IMR-90 (cell line): ENCODE data around the gene CCDC50. TPM values are rescaled to one million over a fixed set of nuclear protein-coding genes. Genes with fewer than 3 reads are reported as not detected.

ENCODE experiments used
- ATAC-seq: fragments of 200-7000 bp; cut with Tn5 transposase; 2 replicates; pipeline ENCODE4 v1.9.1; 2020; ENCODE audit warnings: low read depth, mild to moderate bottlenecking, moderate library complexity
- BruUV-seq: library from RNA; stranded (reverse); fragments of 400-500 nt; replicated peaks from 2 replicates; lab custom pipeline; 2021; lab: Mats Ljungman, UMichigan
- CTCF ChIA-PET: fragments of 300-600 bp; formaldehyde crosslinking; extraction: SDS; loops from one replicate; lab custom pipeline; 2021; ENCODE audit warnings: antibody characterized with exemption; lab: Yijun Ruan, JAX
- POLR2A ChIA-PET: fragments of 300-600 bp; sonication (Branson Sonifier 250); formaldehyde crosslinking; loops from one replicate; lab custom pipeline; 2022; ENCODE audit warnings: antibody characterized with exemption; ENCODE audit not compliant: unreplicated experiment; lab: Charles Lee
- DNase-seq: peaks from one replicate; pipeline ENCODE4 v3.0.0; 2013
- H2AFZ ChIP-seq: replicated peaks from 2 replicates; pipeline ENCODE3; 2013; ENCODE audit warnings: low read length, mild to moderate bottlenecking; ENCODE audit not compliant: poor library complexity
- H2AK5ac ChIP-seq: 2 replicates; pipeline ENCODE4 v1.6.1; 2013; ENCODE audit warnings: low read depth, low read length, inconsistent platforms
- H2AK9ac ChIP-seq: replicated peaks from 2 replicates; pipeline ENCODE3; 2013; ENCODE audit warnings: mild to moderate bottlenecking, low read depth, low read length, moderate library complexity; ENCODE audit not compliant: poor library complexity
- H2BK120ac ChIP-seq: 2 replicates; pipeline ENCODE4 v1.6.1; 2013; ENCODE audit warnings: low read depth, low read length, inconsistent platforms
- H2BK15ac ChIP-seq: 3 replicates; pipeline ENCODE4 v1.6.1; 2013; ENCODE audit warnings: low read depth, low read length, inconsistent platforms
- H2BK20ac ChIP-seq: 2 replicates; pipeline ENCODE4 v1.6.1; 2013; ENCODE audit warnings: low read depth, mild to moderate bottlenecking, inconsistent platforms, low read length, moderate library complexity
- H2BK5ac ChIP-seq: 2 replicates; pipeline ENCODE4 v1.6.1; 2013; ENCODE audit warnings: mild to moderate bottlenecking, low read depth, low read length, inconsistent platforms; ENCODE audit not compliant: poor library complexity, severe bottlenecking
- H3K14ac ChIP-seq: replicated peaks from 2 replicates; pipeline ENCODE4 v1.6.1; 2013; ENCODE audit warnings: low read depth, low read length, inconsistent platforms
- H3K18ac ChIP-seq: 2 replicates; pipeline ENCODE4 v1.6.1; 2013; ENCODE audit warnings: low read depth, low read length, control low read depth
- H3K23ac ChIP-seq: 2 replicates; pipeline ENCODE4 v1.6.1; 2013; ENCODE audit warnings: low read depth, low read length, inconsistent platforms
- H3K27ac ChIP-seq: 2 replicates; pipeline ENCODE4 v1.5.1; 2013; ENCODE audit warnings: mild to moderate bottlenecking, control low read depth, low read length; ENCODE audit not compliant: insufficient read depth
- H3K27me3 ChIP-seq: 2 replicates; pipeline ENCODE4 v1.6.1; 2013; ENCODE audit warnings: low read length; ENCODE audit not compliant: control insufficient read depth, insufficient read depth
- H3K36me3 ChIP-seq: 2 replicates; pipeline ENCODE4 v1.6.1; 2013; ENCODE audit warnings: low read length, mixed read lengths; ENCODE audit not compliant: control insufficient read depth, insufficient read depth
- H3K4ac ChIP-seq: 2 replicates; pipeline ENCODE4 v1.6.1; 2013; ENCODE audit warnings: low read depth, low read length, inconsistent platforms
- H3K4me1 ChIP-seq: 2 replicates; pipeline ENCODE4 v1.6.1; 2013; ENCODE audit warnings: low read length, mixed read lengths; ENCODE audit not compliant: control insufficient read depth, insufficient read depth
- H3K4me2 ChIP-seq: 2 replicates; pipeline ENCODE4 v1.6.1; 2013; ENCODE audit warnings: low read depth, mild to moderate bottlenecking, control low read depth, low read length, moderate library complexity
- H3K4me3 ChIP-seq: 2 replicates; pipeline ENCODE4 v1.5.1; 2013; ENCODE audit warnings: low read depth, mild to moderate bottlenecking, control low read depth, low read length, moderate library complexity; ENCODE audit not compliant: insufficient read depth
- H3K56ac ChIP-seq: 2 replicates; pipeline ENCODE4 v1.6.1; 2013; ENCODE audit warnings: low read length, inconsistent platforms; ENCODE audit not compliant: insufficient read depth; ENCODE audit errors: extremely low read depth
- H3K79me1 ChIP-seq, 2 experiments: 2 replicates each; pipeline ENCODE4 v1.6.1; 2013; ENCODE audit warnings: low read length in 2 of 2, inconsistent platforms in 1 of 2, low read depth in 1 of 2
- H3K9ac ChIP-seq: 2 replicates; pipeline ENCODE4 v1.6.1; 2013; ENCODE audit warnings: low read depth, low read length, control low read depth
- H3K9me1 ChIP-seq: 2 replicates; pipeline ENCODE4 v1.6.1; 2013; ENCODE audit warnings: low read length, inconsistent platforms; ENCODE audit not compliant: insufficient read depth
- H3K9me3 ChIP-seq: 2 replicates; pipeline ENCODE4 v1.6.1; 2013; ENCODE audit warnings: low read length; ENCODE audit not compliant: control insufficient read depth, insufficient read depth
- H4K20me1 ChIP-seq: 2 replicates; pipeline ENCODE4 v1.6.1; 2013; ENCODE audit warnings: low read length, inconsistent platforms; ENCODE audit not compliant: insufficient read depth
- H4K5ac ChIP-seq: 2 replicates; pipeline ENCODE4 v1.6.1; 2013; ENCODE audit warnings: mild to moderate bottlenecking, low read depth, low read length, control low read depth
- H4K8ac ChIP-seq, 2 experiments: 2 replicates each; pipeline ENCODE4 v1.6.1; 2013; ENCODE audit warnings: low read depth in 2 of 2, low read length in 2 of 2, control low read depth in 1 of 2, inconsistent platforms in 1 of 2
- H4K91ac ChIP-seq: 2 replicates; pipeline ENCODE4 v1.6.1; 2013; ENCODE audit warnings: low read depth, low read length, inconsistent platforms; ENCODE audit not compliant: insufficient read depth
- CEBPB ChIP-seq: IDR thresholded peaks from 2 replicates; pipeline ENCODE4 v1.6.1; 2012; ENCODE audit warnings: low read depth, low read length, improper control_type of control experiment
- CHD1 ChIP-seq: IDR thresholded peaks from 2 replicates; pipeline ENCODE4 v1.6.1; 2012; ENCODE audit warnings: low read depth, low read length, improper control_type of control experiment
- NFE2L2 ChIP-seq: fragments of 150-350 bp; IDR thresholded peaks from 2 replicates; pipeline ENCODE4 v1.6.1; 2016; ENCODE audit warnings: low read depth, mild to moderate bottlenecking, low read length
- POLR2A ChIP-seq: IDR thresholded peaks from 2 replicates; pipeline ENCODE4 v1.6.1; 2012; ENCODE audit warnings: mild to moderate bottlenecking, low read depth, low read length
- RAD21 ChIP-seq: IDR thresholded peaks from 2 replicates; pipeline ENCODE4 v1.6.1; 2012; ENCODE audit warnings: low read length, improper control_type of control experiment
- RCOR1 ChIP-seq: IDR thresholded peaks from 2 replicates; pipeline ENCODE4 v1.6.1; 2012; ENCODE audit warnings: mild to moderate bottlenecking, low read length, improper control_type of control experiment; ENCODE audit not compliant: insufficient replicate concordance
- RFX5 ChIP-seq: IDR thresholded peaks from 2 replicates; pipeline ENCODE4 v1.8.0; 2012; ENCODE audit warnings: low read depth, mild to moderate bottlenecking, low read length, moderate library complexity
- WGBS, 2 experiments: methylation state at CpG; one replicate each; pipeline versions ENCODE4 v1.1.5 to v1.1.7; 2013; ENCODE audit warnings: missing lambda C conversion rate in 2 of 2; ENCODE audit not compliant: insufficient read length in 1 of 2; ENCODE audit errors: extremely low coverage in 2 of 2; 5-methylcytosine and 5-hydroxymethylcytosine counted together
- dilution Hi-C: fragments of 300-500 bp; cut with HindIII; formaldehyde crosslinking; loops from one replicate; pipeline ENCODE4 v1.14.3; 2018; ENCODE audit warnings: low sequenced_read_pairs; ENCODE audit not compliant: unreplicated experiment
- in situ Hi-C: fragments of 300-500 bp; cut with MboI; formaldehyde crosslinking; loops from 3 replicates; pipeline ENCODE4 v1.14.3; 2019; ENCODE audit warnings: low sequenced_read_pairs, inconsistent platforms, mixed read lengths
- intact Hi-C: fragments of 100-400 bp; cut with micrococcal nuclease; formaldehyde crosslinking; loops from 2 replicates; pipeline ENCODE4 v1.10.0; 2022
- polyA plus RNA-seq, 3 experiments: library from polyadenylated mRNA; depleted of rRNA; stranded (reverse); fragments of >200 nt; gene quantifications; 2 replicates each; pipeline ENCODE4 v1.2.3, GENCODE V29; 2012; ENCODE audit warnings: low replicate concordance in 1 of 3
- total RNA-seq: library from RNA; depleted of rRNA; stranded (reverse); fragments of >200 nt; gene quantifications from 2 replicates; pipeline ENCODE4 v1.2.3, GENCODE V29; 2012

CCDC50 gene
- total and polyA plus RNA-seq, 2 of the 4 experiments (the other 2 are of a cell fraction), result 59.0 to 63.1 TPM

GRCh38 chr3:191414732-191415131 is 85.5 kb downstream of the CCDC50 start:
- no peak overlapping the region for H3K4me3 ChIP-seq
- peak overlapping the region; percentile 6 for H2BK5ac ChIP-seq
- no peaks in the 10 kb centered on the region; the same call in 1 of the 2 replicates for H3K9me3 ChIP-seq
- WGBS, 2 experiments, result no CpG with 5 or more reads among the region's 1 CpG
- peak overlapping the region; percentile 78; the same call in 1 of the 2 replicates for H3K18ac ChIP-seq
- no peak for TF ChIP-seq NFE2L2
- no peak for TF ChIP-seq POLR2A
- TF ChIP-seq RAD21, result no peak
- TF ChIP-seq CHD1, result no peak
- TF ChIP-seq RCOR1, result no peak
- TF ChIP-seq CEBPB, result no peak
- TF ChIP-seq RFX5, result no peak
- peak overlapping the region; percentile 32; the same call in 1 of the 2 replicates for H2BK120ac ChIP-seq
- BruUV-seq, result no TSS peak
- no peak overlapping the region for H4K5ac ChIP-seq
- no peak overlapping the region for H2AK5ac ChIP-seq
- H3K14ac ChIP-seq, result no peak overlapping the region
- ChIA-PET CTCF (interaction anchor here (0.9 to 1.4 kb wide), 2 partner anchors 24 to 1030 kb away, joined by 3 to 6 read pairs; no protein-coding TSS in a partner anchor), POLR2A (no interaction called here)
- H2AK9ac ChIP-seq, result no peak overlapping the region
- no peak overlapping the region for H3K4me2 ChIP-seq
- H2BK15ac ChIP-seq, result no peak overlapping the region
- no peak overlapping the region for H4K91ac ChIP-seq
- in situ Hi-C loops, result loop anchor here (5.0 kb wide), 1 partner anchor 1028 kb away; no protein-coding TSS in a partner anchor
- H3K4ac ChIP-seq, result no peak overlapping the region
- H4K20me1 ChIP-seq, result no peaks in the 10 kb centered on the region
- no peak overlapping the region for H3K27ac ChIP-seq
- H3K4me1 ChIP-seq, result peaks cover 3% of the 10 kb centered on the region; the same call in 1 of the 2 replicates
- H3K9ac ChIP-seq, result no peak overlapping the region
- no peak overlapping the region for H3K23ac ChIP-seq
- DNase-seq (no peak), ATAC-seq (no peak)
- H2BK20ac ChIP-seq, result peak overlapping the region; percentile 38
- intact Hi-C loops, result loop anchor here (10.0 kb wide), 1 partner anchor 280 kb away; no protein-coding TSS in a partner anchor
- no peaks in the 10 kb centered on the region for H3K79me1 ChIP-seq
- no peak overlapping the region for H3K56ac ChIP-seq
- H3K9me1 ChIP-seq, result no peaks in the 10 kb centered on the region
- dilution Hi-C loops, result no loop called here
- H4K8ac ChIP-seq, result no peak overlapping the region
- no peaks in the 10 kb centered on the region for H3K36me3 ChIP-seq
- H2AFZ ChIP-seq, result no peak overlapping the region
- H3K27me3 ChIP-seq, result no peaks in the 10 kb centered on the region
